ENCODE measurements around the gene TOPBP1.

Gene TOPBP1

DNA sequence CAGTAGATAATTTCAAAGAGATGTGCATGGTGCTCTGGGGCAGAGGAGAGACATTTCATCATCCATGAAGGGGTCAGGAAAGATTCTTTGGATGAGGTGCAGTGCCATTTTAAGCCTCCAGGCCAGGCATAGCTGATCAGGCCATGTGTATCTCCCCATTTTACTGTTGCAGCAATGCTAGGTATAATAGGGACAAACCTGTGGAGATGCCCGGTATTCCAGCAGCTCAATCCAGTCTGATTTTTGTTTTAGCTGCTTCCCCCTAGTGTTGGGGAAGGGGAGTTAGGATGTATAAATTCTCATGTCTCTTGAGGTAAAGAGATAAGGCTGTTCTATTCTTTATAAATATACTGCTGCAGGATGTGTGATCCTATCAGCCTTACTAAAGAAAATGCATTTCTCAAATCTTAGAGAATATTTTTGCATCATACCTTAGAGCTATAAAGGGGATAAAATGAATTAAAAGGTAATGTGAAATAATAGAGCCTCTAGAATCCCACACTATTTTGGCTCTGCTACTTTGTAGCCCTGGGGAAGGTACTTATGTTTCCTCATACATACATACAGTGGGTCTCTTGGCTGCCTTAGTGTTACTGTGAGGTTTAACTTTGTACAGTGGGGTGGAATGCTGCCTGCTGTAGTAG is 83.1 kb downstream of the TOPBP1 start:
- no peak overlapping the region for H3K4me3 ChIP-seq (ENCODE audit: low read length)
- no peak for DNase-seq (ENCODE audit: low read depth)
- TF ChIP-seq, protein P1, sequence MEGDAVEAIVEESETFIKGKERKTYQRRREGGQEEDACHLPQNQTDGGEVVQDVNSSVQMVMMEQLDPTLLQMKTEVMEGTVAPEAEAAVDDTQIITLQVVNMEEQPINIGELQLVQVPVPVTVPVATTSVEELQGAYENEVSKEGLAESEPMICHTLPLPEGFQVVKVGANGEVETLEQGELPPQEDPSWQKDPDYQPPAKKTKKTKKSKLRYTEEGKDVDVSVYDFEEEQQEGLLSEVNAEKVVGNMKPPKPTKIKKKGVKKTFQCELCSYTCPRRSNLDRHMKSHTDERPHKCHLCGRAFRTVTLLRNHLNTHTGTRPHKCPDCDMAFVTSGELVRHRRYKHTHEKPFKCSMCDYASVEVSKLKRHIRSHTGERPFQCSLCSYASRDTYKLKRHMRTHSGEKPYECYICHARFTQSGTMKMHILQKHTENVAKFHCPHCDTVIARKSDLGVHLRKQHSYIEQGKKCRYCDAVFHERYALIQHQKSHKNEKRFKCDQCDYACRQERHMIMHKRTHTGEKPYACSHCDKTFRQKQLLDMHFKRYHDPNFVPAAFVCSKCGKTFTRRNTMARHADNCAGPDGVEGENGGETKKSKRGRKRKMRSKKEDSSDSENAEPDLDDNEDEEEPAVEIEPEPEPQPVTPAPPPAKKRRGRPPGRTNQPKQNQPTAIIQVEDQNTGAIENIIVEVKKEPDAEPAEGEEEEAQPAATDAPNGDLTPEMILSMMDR (conservative IDR thresholded peaks at IDR 0.05; ENCODE audit: low read depth, low read length), result peak; percentile 75

- no peak for DNase-seq (ENCODE audit: low read depth)
Observed at GRCh38 chr3:133576169-133576568, 85.6 kb downstream of the TOPBP1 start.

DNA sequence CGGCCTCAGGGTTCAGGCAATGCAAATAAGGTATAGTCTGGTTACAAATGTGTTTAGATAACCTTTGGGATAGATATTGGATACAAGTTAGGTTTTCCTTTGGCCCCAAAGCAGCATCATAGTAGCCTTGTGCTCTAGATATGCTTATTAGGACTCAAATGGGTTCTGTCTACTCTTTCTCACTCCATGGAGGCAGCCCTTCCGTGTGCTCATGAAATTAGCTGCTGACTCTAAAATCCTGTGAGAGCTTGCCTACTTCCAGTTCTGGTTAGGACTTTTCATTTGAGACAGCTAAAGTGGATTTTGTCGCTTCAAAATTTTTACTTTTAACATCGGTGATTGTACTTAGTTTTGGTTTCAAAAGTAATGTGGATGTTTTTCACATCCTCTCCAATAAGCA is 86.7 kb downstream of the TOPBP1 start:
- peak overlapping the region; percentile 98 for H3K4me3 ChIP-seq (ENCODE audit: low read length)
- no peak for DNase-seq (ENCODE audit: low read depth)
- TF ChIP-seq, protein P1 (conservative IDR thresholded peaks at IDR 0.05; ENCODE audit: low read depth, low read length), result no peak

More at GRCh38 chr3:133576169-133576568, 85.6 kb downstream of the TOPBP1 start:
- TF ChIP-seq, protein P1 (conservative IDR thresholded peaks at IDR 0.05; ENCODE audit: low read depth, low read length), result no peak
- peak overlapping the region; percentile 98 for H3K4me3 ChIP-seq (ENCODE audit: low read length)

GRCh38 chr3:133574260-133574881 is 87.4 kb downstream of the TOPBP1 start:
- TF ChIP-seq, protein P1 (conservative IDR thresholded peaks at IDR 0.05; ENCODE audit: low read depth, low read length), result no peak
- DNase-seq (ENCODE audit: low read depth), result no peak
- H3K4me3 ChIP-seq (ENCODE audit: low read length), result peak overlapping the region; percentile 98

- TF ChIP-seq, protein P1 (conservative IDR thresholded peaks at IDR 0.05; ENCODE audit: low read depth, low read length), result no peak
- DNase-seq (ENCODE audit: low read depth), result no peak
- peak within 1 kb of the TSS; percentile 98 for H3K4me3 ChIP-seq (ENCODE audit: low read length)
Observed at GRCh38 chr3:133573629-133574194, 88.0 kb downstream of the TOPBP1 start, which contains the start of gene CDV3. CDV3 (plus strand) TSS chr3:133573686; CDS start chr3:133574045, 359 bp downstream.

- TF ChIP-seq, protein P1 (conservative IDR thresholded peaks at IDR 0.05; ENCODE audit: low read depth, low read length), result peak; percentile 24
- peak overlapping the region; percentile 98 for H3K4me3 ChIP-seq (ENCODE audit: low read length)
- peak; percentile 99 for DNase-seq (ENCODE audit: low read depth)
Observed at GRCh38 chr3:133573054-133573628, 88.6 kb downstream of the TOPBP1 start.
